Measurements from ENCODE around the gene INPP5B.
"Not testable (repeated sequence)": the region's sequence is repeated elsewhere in the genome, so short reads cannot be mapped to it uniquely, and the experiment has no call there.

Gene INPP5B

GRCh38 chr1:37946703-37947360 is at the start of gene INPP5B:
Gene INPP5B (minus strand): TSS chr1:37947053. CDS start chr1:37946308, 745 bp downstream.
- FAIRE-seq (peak; percentile 88), DNase-seq (ENCODE audit: low spot score) (peak; percentile 96)

DNA sequence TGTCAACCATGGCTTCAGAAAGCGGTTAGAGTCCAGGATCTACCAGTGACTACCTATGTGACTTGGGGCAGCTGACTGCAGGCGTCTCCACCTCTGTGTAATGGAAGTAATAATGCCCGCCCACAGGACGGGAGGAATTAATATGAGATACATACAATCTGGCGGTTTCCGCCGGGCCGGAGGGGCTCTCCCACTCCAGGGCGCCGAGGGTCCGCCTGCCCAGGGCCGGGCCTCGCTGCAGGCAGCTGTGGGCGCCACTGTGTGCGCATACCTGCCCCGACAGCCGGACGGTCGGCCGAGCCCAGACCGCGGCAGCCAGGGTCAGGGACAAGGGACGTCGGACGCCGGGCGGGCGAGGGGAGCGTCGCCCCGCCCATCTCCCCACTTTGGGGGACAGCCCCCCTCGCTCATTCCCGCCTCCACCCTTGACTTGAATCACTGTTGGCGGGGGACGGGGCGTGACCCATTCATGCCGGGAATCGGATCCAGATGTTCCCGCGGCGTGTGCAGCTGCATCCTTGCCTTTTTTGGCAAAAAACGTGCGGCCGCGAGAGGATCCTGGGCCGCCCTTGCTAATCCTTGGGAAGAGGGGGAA is 49.0 kb upstream of the INPP5B start:
- FAIRE-seq (no peak), DNase-seq (ENCODE audit: low spot score) (no peak)

DNA sequence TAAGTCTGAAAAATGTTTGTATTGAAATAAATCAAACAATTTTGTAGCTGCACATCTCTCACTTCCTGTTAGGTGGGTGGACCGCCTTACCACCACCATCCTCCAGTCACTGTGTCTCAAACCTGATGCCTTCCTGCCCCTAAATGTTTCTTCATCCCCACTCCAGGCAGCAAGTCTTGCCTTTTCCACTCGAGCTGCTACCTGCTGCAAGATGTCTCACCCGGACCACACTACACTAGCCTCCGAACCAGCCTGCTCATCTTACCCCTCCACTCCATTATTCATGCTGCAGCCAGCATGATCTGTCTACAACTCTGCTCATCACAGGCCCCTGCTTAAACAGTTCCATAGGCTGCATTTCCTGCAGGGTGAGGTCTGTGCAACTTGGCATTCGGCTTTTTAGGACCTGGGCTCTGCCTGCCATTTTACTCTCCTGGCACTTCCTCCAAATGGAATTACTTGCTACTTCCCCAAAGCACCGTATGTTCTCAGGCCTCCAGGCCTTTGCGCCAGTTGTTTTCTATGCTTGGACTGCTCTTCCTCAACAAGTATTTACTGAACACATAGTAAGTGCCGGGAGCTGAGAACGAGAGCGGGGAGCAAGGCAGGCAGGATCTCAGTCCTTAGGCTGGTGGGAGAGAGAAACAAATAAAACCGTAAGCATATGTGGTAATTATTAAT is 48.2 kb upstream of the INPP5B start:
- FAIRE-seq (no peak), DNase-seq (ENCODE audit: low spot score) (no peak)

DNA sequence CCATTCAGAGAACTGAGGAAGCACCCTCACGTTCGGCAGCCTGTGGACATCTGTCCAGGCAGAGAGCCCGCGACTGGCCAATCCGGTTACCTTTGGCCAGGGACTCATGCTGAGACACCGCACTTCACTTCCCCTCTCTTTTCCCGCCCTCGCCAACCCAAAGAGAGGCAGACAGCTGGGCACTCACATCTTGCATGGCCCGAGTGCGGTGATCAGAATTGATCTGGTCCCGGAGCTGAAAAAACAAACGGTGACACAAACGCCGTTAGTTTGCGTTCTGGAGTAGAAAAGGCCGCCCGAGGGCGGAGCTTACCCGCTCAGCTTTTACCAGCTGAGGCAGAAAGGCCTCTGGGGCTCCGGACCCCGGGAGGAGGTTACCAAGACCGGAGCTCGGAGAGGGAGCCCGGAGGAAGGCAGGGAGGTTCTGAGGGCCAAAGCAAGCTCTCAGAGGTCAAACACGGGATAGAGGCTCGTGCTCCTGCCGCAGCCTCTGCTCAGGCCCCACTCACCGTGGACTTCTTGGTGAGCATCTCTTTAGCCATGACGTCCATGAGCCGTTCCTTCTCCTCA is 42.6 kb upstream of the INPP5B start:
- FAIRE-seq (no peak), DNase-seq (ENCODE audit: low spot score) (peak; percentile 23)

DNA sequence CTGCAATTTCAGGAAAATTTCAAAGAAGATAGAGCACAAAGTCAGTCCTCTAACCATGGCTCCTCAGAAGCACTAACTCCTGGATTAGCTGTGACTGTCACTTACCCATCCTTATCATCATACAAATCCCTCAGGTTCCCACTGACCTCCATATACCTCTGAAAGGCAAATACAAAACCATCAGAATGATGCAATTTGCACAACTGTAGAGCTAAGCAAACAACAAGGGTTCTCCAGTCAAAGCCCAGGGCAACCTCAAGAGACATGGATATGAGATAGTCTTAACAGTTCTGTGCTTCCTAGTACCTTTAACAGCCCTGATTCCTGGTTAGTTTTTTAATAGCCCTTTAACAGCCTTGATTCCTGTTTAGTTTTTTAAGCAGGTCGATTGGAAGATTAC is 40.8 kb upstream of the INPP5B start:
- no peak for FAIRE-seq
- DNase-seq (ENCODE audit: low spot score), result no peak

GRCh38 chr1:37983546-37983945 is 36.7 kb upstream of the INPP5B start:
- FAIRE-seq (no peak), DNase-seq (ENCODE audit: low spot score) (no peak)

DNA sequence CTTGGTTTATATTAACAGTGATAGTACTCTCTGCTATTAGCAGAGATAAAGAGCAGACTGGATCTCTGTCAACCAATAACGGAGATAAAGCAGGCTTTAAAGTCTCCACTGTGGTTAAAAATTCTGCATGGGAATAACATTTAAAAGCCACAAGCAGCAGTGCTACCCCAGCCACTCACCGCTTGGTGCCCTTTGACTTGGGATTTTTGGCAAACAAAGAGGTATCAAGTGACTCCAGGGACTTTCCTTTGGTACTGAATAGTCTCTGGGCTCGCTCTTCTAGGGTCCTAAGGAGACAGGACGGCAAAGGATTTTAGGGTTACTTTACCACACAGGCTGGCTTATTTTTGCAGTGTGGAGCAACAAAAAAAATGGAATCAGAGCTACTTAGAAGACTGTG is 31.7 kb upstream of the INPP5B start:
- DNase-seq (ENCODE audit: low spot score) (no peak), FAIRE-seq (no peak)

GRCh38 chr1:37975083-37975482 is 28.2 kb upstream of the INPP5B start:
- peak; percentile 39 for DNase-seq (ENCODE audit: low spot score)
- FAIRE-seq, result not testable (repeated sequence)

DNA sequence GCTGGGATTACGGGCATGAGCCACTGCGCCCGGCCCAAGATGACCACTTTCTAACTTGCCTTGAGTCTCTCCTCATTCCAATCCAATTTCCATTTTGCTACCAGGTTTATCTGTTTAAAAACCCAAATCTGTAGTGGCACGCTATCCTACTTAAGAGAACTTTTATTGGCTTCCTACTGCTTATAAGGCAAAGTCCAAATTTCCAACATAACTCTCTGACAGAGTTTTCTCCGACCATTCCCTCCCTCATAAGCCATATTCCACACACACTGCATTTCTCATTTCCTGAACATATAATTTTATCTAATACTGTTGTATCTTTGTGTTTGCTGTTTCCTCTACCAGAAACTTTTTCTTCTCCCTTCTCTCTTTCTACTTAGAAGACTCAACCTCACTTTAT is 27.7 kb upstream of the INPP5B start:
- FAIRE-seq (no peak), DNase-seq (ENCODE audit: low spot score) (no peak)

DNA sequence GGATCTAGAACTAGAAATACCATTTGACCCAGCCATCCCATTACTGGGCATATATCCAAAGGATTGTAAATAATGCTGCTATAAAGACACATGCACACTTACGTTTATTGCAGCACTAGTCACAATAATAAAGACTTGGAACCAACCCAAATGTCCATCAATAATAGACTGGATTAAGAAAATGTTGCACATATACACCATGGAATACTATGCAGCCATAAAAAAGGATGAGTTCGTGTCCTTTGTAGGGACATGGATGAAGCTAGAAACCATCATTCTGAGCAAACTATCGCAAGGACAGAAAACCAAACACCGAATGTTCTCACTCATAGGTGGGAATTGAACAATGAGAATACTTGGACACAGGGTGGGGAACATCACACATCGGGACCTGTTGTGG is 26.8 kb upstream of the INPP5B start:
- DNase-seq (ENCODE audit: low spot score); FAIRE-seq: not testable (repeated sequence)

GRCh38 chr1:37965301-37965700 is 18.4 kb upstream of the INPP5B start:
- DNase-seq (ENCODE audit: low spot score) (no peak), FAIRE-seq (no peak)

DNA sequence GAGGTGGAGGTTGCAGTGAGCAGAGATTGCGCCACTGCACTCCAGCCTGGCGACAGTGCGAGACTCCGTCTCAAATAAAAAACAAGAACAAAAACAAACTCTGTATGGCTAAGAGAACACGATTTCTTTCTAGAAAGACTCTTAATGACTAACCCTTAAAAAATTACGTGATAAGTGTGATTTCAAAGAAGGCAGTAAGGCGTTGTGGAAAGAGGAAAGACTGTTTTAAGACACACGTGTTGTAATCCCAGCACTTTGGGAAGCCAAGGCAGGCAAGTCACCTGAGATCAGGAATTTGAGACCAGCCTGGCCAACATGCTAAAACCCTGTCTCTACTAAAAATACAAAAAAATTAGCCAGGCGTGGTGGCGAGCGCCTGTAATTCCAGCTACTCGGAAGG is 17.3 kb upstream of the INPP5B start:
- DNase-seq (ENCODE audit: low spot score); FAIRE-seq: not testable (repeated sequence)

DNA sequence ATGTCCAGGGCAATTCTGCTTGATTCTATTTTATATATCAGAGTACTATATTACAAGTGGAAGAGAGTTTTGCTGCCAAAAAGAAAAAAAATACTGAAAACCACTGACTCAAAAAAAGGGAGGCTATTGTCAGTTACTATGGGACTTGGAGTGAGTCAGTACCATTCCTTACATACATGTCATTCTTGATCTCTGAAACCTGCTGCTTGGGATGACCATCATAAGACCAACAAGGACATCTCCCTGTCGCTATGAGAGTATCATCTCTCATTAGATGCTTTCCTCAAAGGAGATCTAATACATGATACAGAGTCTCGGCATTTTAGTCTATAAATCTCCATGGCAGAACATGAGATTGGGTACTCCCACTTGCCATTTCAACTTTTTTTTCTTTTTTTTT is 11.8 kb upstream of the INPP5B start:
- FAIRE-seq (no peak), DNase-seq (ENCODE audit: low spot score) (peak; percentile 59)

DNA sequence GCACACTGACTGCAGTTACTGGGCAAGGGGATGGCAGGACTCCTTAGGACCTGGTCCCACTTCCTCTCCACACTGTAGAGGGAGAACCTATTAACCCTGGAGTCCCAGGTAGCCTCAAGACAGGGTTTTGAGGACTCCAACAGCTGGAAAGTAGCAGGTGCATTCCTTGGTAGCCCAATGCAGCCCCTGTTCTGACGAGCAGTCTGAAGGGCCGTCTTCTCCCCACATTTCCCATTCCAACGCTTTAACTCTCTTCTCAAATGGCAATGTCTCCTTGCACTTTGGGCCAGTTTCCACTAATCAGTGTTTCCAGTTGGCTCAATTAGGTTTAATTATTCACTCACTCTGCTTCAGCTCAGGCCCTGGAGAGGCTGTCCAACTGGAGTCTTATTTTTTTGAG is 8.8 kb upstream of the INPP5B start:
- FAIRE-seq (no peak), DNase-seq (ENCODE audit: low spot score) (no peak)

DNA sequence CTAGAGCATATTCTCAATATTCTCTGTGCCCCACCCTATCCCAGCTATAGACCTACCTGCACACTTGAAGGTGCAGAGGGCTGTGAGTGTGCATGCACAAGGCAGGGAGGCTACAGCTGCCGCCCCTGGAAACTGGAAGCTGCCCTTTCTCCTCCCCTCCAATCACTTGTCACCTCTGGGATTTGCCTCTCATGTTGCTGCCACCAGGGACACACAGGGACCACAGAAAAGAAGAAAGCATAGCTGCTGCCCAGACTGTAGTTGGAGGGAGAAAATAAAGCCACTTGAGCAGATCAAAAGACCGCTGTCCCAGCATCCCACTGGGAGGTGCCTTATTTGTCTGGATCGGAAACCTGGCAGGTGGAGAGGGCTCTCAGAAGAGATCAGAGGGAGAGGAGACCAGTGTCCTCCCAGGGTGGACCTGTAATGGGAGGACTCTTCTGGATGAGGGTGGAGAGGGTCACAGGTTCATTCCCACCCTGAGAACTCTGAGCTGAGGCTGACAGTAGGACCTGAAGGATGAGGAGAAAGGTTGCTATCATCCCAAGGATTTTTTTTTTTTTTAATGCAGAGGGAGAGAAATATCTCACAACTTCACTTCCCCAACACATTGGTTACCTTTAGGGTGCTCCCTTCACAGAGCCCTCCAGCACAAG is 7.6 kb upstream of the INPP5B start:
- FAIRE-seq (no peak), DNase-seq (ENCODE audit: low spot score) (no peak)

- DNase-seq (ENCODE audit: low spot score) (no peak), FAIRE-seq (no peak)
Observed at GRCh38 chr1:37952738-37953137, 5.9 kb upstream of the INPP5B start.

DNA sequence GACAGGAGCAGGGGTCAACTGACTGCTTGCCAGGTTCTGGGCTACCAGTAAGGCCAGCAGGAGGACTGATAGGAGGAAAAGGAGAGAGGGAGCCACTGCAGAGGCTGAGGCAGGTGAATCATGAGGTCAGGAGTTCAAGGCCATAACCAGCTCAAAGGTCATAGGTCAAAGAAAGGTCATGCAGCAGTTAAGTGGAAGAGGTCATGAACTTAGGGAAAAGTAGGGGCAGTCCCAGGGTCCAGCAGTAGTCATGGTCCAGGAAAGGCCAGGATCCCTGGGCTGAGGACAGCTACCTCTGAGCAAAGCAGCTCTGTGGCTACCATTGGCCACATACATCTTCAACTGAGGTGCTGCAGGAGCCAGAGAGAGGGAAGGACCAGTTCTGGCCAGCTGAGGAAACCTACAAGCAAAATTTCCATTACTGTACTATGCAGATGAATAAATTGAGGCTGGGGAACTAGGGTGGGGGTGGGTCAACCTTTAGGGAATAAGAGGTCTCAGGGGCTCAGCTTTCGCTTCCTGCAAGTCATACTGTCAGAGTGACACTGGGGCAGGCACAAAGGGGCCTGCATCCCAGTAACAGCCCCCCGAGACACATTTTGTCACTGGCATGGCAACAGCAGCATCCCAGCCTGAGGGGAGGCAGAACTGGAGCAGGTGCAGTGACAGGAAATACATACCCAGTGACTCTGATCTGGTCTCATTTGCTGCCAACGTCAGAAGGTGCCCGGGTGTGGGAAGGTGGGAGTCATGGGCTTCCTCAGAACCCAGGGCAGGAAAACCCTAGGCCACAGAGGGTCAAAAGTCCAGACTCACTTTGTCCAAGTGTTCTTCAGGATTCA is 5.2 kb upstream of the INPP5B start:
- no peak for DNase-seq (ENCODE audit: low spot score)
- FAIRE-seq, result no peak

DNA sequence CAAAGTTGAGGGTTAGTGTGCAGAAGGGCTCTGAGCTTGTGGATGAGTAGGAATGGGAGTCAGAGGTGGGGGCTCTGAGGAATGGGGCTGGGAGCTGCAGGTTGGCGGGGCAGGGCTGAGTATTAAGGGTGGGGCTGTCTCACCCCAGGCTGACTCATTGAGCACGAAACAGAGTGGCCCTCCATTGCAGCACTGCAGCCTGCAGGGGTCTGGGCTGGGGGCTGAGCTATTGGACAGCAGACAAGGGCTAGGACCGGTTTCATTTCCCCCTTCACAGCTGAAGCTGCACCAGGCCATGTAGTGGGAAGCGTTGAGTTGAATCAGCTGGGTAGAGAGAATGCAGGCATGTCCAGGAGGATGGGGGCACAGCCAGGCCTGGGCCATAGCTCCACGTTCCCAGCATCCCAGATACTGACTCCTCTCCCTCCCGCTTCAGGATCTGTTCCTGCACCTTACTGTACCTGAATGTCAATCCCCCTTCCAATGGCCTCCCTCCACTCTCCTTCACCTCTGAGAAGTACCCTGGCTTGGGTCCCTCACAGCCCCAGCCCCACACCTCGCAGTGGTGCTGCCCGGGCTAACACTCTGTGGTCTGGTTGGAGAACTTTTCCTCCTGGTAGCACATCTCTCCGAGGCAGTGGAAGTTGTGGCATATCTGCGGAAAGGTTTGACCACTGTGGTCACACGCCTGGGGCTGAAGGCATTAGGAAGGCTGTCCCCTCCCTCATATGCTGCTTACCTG is 4.4 kb upstream of the INPP5B start:
- DNase-seq (ENCODE audit: low spot score) (no peak), FAIRE-seq (no peak)

- DNase-seq (ENCODE audit: low spot score) (no peak), FAIRE-seq (no peak)
Observed at GRCh38 chr1:37949524-37950152, 2.8 kb upstream of the INPP5B start.

GRCh38 chr1:37948841-37949240 is 2.0 kb upstream of the INPP5B start:
- DNase-seq (ENCODE audit: low spot score) (no peak), FAIRE-seq (no peak)

All from urothelium cell line (cell line).